GM19238 (cell line): ENCODE measurements around the gene PCDH9.

Experiments used
- DNase-seq: peaks from one replicate; pipeline ENCODE4 v3.0.0; 2011; ENCODE audit warnings: low spot score; ENCODE audit not compliant: insufficient read length

Gene PCDH9

GRCh38 chr13:67084066-67084465, 146.1 kb downstream of the PCDH9 start:
- no peak for DNase-seq

- DNase-seq = no peak
Measured at GRCh38 chr13:67083519-67083918, 146.6 kb downstream of the PCDH9 start.

GRCh38 chr13:67080351-67080750, 149.8 kb downstream of the PCDH9 start:
- no peak for DNase-seq

- no peak for DNase-seq
Measured at GRCh38 chr13:67078062-67078461, 152.1 kb downstream of the PCDH9 start.

- no peak for DNase-seq
Measured at GRCh38 chr13:67077132-67077531, 153.0 kb downstream of the PCDH9 start.

GRCh38 chr13:67076378-67076777, 153.8 kb downstream of the PCDH9 start:
- no peak for DNase-seq

- DNase-seq = no peak
Measured at GRCh38 chr13:67075239-67075638, 154.9 kb downstream of the PCDH9 start.

GRCh38 chr13:67071918-67072598, 158.1 kb downstream of the PCDH9 start:
- DNase-seq = no peak

DNA sequence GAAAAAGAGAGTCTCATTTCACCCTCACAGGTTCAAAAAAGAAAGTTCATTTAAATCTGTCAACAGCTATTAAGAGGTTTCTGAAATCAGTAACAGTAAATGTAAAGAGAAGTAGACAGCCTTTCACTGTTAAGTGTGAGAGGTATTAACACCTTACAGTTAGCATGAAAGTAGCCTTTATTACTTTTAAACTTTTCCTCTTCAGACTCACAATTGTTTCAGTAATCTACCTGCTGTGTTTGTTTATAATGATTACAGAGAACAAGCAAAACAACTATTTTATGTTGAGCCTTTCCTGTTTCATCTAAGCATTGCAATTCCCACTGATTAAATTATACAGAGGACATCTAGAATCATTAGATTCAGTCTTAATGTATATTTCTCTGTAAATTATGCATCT, 159.8 kb downstream of the PCDH9 start:
- DNase-seq = no peak

- DNase-seq = no peak
Measured at GRCh38 chr13:67069117-67069767, 160.9 kb downstream of the PCDH9 start.

GRCh38 chr13:67064920-67065319, 165.2 kb downstream of the PCDH9 start:
- no peak for DNase-seq

DNA sequence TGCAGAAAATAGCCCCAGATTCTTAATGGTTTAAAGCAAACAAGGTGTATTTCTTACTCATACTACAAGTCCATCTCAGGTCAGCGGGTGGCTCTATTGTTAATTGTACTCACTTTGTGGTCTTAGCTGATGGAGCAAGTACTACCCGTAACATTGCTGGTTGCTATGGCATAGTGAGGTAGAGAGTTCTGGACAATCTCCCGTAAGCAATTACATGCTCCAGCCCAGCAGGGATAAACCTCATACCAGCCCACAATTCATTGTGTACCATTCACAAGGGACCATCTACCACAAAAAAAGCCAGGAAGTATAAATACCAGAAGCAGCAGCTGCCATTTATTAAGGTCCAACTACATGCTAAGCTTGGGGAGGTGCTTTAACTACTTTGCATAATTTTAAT, 167.1 kb downstream of the PCDH9 start:
- no peak for DNase-seq

- DNase-seq = no peak
Measured at GRCh38 chr13:67062160-67062559, 168.0 kb downstream of the PCDH9 start.

GRCh38 chr13:67061750-67062149, 168.4 kb downstream of the PCDH9 start:
- DNase-seq = no peak

DNA sequence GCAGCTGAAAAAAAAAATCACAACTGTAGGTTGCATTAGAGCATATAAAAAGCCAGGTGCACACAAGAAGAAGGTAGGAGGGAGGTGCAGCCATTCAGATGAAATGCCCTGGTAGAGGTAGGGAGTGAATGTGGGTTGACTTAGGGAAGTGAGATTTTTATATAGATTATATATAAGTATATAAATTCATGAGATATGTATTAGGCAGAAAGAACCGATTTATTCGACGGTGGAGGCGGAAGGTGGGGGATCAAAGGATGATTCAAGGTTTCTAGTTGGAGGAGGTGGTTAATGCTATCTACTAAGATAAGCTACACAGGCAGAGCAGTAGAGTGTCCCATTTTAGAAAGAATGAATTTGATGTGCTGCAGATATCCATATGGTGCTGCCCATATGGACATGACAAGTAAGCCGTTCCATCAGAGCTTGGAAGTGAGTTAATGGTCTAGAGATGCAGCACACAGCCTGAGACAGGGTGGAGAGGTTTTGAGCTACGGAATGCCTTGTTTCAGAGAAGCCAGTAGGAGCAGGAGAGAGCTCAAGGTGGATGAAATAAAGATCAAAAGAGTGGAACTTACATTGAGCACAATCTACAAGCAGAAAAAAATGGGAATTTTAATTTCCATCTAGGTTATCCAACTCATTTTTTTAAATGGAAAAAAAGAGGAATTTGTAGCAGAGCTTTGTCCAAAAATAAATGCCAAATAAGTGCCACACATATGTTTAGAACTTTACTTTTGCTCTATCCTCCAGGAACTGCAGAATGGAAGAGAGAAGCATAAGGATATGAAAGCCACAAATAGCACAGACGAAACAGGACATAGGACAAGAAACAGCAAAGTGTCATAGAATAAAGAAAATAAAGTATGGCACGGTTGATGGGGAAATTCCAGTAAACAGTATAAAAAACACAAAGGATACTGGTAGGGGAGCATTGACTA, 177.3 kb downstream of the PCDH9 start:
- no peak for DNase-seq

- DNase-seq = no peak
Measured at GRCh38 chr13:67049744-67050143, 180.4 kb downstream of the PCDH9 start.

GRCh38 chr13:67048821-67049150, 181.3 kb downstream of the PCDH9 start:
- no peak for DNase-seq

GRCh38 chr13:67048084-67048820, 181.9 kb downstream of the PCDH9 start:
- DNase-seq = no peak

DNA sequence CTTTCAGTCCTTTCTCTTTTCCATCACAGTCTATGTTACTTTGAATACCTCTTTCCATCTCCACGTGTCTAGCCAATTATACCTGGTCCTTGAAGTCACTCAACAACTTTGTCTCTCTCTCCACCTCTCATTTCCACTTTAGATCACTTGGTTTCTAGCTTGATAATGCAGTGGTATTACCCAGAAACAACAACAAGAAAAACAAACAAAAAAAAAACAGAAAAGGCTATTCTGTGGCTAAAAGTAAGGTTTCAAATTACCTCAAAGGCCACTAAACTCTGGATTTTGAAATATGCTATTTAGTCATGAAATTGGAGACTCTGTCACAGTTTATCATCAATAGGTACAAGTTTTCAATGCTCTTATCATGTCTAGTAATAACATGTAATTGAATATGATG, 184.8 kb downstream of the PCDH9 start:
- no peak for DNase-seq

GRCh38 chr13:67043901-67044300, 186.2 kb downstream of the PCDH9 start:
- DNase-seq = no peak

DNA sequence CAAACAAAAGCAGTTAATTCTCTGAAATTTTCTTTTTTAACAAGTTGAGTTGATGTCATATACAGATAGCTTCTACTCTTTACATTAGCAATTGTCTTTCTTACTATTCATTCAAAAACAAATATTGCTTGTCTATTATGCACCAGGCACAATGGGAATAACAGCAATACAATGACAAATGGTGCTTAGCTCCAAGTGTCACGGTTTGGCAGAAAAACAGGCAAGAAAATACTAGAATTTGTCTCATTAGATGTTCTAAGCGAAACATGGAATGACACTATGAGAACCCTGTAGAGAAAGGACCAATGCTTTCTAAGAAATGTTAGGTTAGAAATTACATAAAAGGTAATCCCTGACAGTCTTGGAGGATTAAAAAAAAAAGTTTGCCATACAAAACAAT, 187.6 kb downstream of the PCDH9 start:
- DNase-seq = no peak
